HepG2 (cell line): ENCODE results near the gene TBC1D16. TPM values are rescaled to one million over a fixed set of nuclear protein-coding genes. Genes with fewer than 3 reads are reported as not detected.

ENCODE experiments used
- ASH2L ChIP-seq: fragments of 300-600, 200-600 bp; sonication (generic); IDR thresholded peaks from 2 replicates; pipeline ENCODE4 v1.7.0; 2017; ENCODE audit warnings: low read depth, mild to moderate bottlenecking, moderate library complexity, mixed read lengths, low read length; ENCODE audit not compliant: insufficient read length
- CEBPB ChIP-seq: IDR thresholded peaks from 2 replicates; pipeline ENCODE4 v1.6.1; 2011; ENCODE audit warnings: low read depth, low read length, improper control_type of control experiment, borderline replicate concordance
- CREM ChIP-seq, 2 experiments: sonication (generic) in 1 of 2; formaldehyde crosslinking in 1 of 2; IDR thresholded peaks; 2 replicates each; pipeline versions ENCODE4 v1.4.0 to v1.6.1; 2016 to 2020; ENCODE audit warnings: antibody characterized with exemption in 1 of 2, mild to moderate bottlenecking in 1 of 2, missing genetic modification reagents in 1 of 2
- GFI1 ChIP-seq: sonication (generic); formaldehyde crosslinking; IDR thresholded peaks from 2 replicates; pipeline ENCODE4 v1.5.0; 2020; ENCODE audit warnings: missing genetic modification reagents, mild to moderate bottlenecking, borderline replicate concordance
- MTA1 ChIP-seq: sonication (generic); formaldehyde crosslinking; IDR thresholded peaks from 2 replicates; pipeline ENCODE4 v1.4.0; 2020; ENCODE audit warnings: missing genetic modification reagents, mild to moderate bottlenecking, borderline replicate concordance
- MXD1 ChIP-seq: sonication (generic); formaldehyde crosslinking; IDR thresholded peaks from 2 replicates; pipeline ENCODE4 v1.4.0; 2020; ENCODE audit warnings: mild to moderate bottlenecking, missing genetic modification reagents
- PAWR ChIP-seq: sonication (generic); formaldehyde crosslinking; IDR thresholded peaks from 2 replicates; pipeline ENCODE4 v1.4.0; 2020; ENCODE audit warnings: missing genetic modification reagents, mild to moderate bottlenecking, borderline replicate concordance
- PHF5A ChIP-seq: IDR thresholded peaks from one replicate; pipeline ENCODE4 v1.6.1; 2018; ENCODE audit warnings: low read depth, missing genetic modification reagents; ENCODE audit not compliant: unreplicated experiment
- PPARG ChIP-seq: conservative IDR thresholded peaks from 2 replicates; pipeline ENCODE4 v1.6.1; 2016; ENCODE audit warnings: missing biosample characterization, missing genetic modification reagents
- RFX3 ChIP-seq: IDR thresholded peaks from 2 replicates; pipeline ENCODE4 v1.6.1; 2016; ENCODE audit warnings: missing biosample characterization, missing genetic modification reagents
- STAG1 ChIP-seq: sonication (generic); formaldehyde crosslinking; IDR thresholded peaks from 2 replicates; pipeline ENCODE4 v1.4.0; 2020; ENCODE audit warnings: missing genetic modification reagents
- STAT5B ChIP-seq: sonication (generic); formaldehyde crosslinking; IDR thresholded peaks from 2 replicates; pipeline ENCODE4 v1.4.0; 2020; ENCODE audit warnings: missing genetic modification reagents
- TEAD2 ChIP-seq: sonication (generic); formaldehyde crosslinking; IDR thresholded peaks from 2 replicates; pipeline ENCODE4 v1.9.0; 2021; ENCODE audit warnings: missing genetic modification reagents
- USF2 ChIP-seq, 2 experiments: sonication (generic) in 1 of 2; formaldehyde crosslinking in 1 of 2; IDR thresholded peaks; 2 replicates each; pipeline versions ENCODE4 v1.5.1 to v1.6.1; 2011 to 2020; ENCODE audit warnings: borderline replicate concordance in 1 of 2, low read depth in 1 of 2, low read length in 1 of 2, mild to moderate bottlenecking in 1 of 2, missing genetic modification reagents in 1 of 2, moderate library complexity in 1 of 2
- XBP1 ChIP-seq: sonication (generic); formaldehyde crosslinking; IDR thresholded peaks from 2 replicates; pipeline ENCODE4 v1.5.0; 2020; ENCODE audit warnings: missing genetic modification reagents
- ZBTB10 ChIP-seq: sonication (generic); formaldehyde crosslinking; IDR thresholded peaks from 2 replicates; pipeline ENCODE4 v1.4.0; 2020; ENCODE audit warnings: missing genetic modification reagents, borderline replicate concordance
- ZBTB21 ChIP-seq: sonication (generic); formaldehyde crosslinking; IDR thresholded peaks from 2 replicates; pipeline ENCODE4 v1.4.0; 2020; ENCODE audit warnings: missing genetic modification reagents
- ZEB1 ChIP-seq: IDR thresholded peaks from 2 replicates; pipeline ENCODE4 v1.6.1; 2012; ENCODE audit warnings: mild to moderate bottlenecking, low read depth, inconsistent platforms; ENCODE audit not compliant: insufficient replicate concordance
- ZFX ChIP-seq: sonication (generic); formaldehyde crosslinking; IDR thresholded peaks from 2 replicates; pipeline ENCODE4 v1.4.0; 2020; ENCODE audit warnings: mild to moderate bottlenecking, low read depth, missing genetic modification reagents, moderate library complexity
- ZNF101 ChIP-seq: sonication (generic); formaldehyde crosslinking; IDR thresholded peaks from 2 replicates; pipeline ENCODE4 v1.4.0; 2020; ENCODE audit warnings: mild to moderate bottlenecking, low read depth, missing genetic modification reagents, borderline replicate concordance
- ZNF20 ChIP-seq: sonication (generic); formaldehyde crosslinking; IDR thresholded peaks from 2 replicates; pipeline ENCODE4 v1.4.0; 2020; ENCODE audit warnings: mild to moderate bottlenecking, moderate library complexity, missing genetic modification reagents
- ZNF569 ChIP-seq: sonication (generic); formaldehyde crosslinking; IDR thresholded peaks from 2 replicates; pipeline ENCODE4 v1.5.0; 2020; ENCODE audit warnings: mild to moderate bottlenecking, missing genetic modification reagents, moderate library complexity, borderline replicate concordance
- ZNF615 ChIP-seq: sonication (generic); formaldehyde crosslinking; IDR thresholded peaks from 2 replicates; pipeline ENCODE4 v1.5.0; 2020; ENCODE audit warnings: mild to moderate bottlenecking, missing genetic modification reagents, borderline replicate concordance
- polyA plus RNA-seq, 8 experiments: library from polyadenylated mRNA; depleted of rRNA in 3 of 8; stranded (reverse) in 7 of 8; unstranded in 1 of 8; fragments of >200 nt; fragmentation: Illumina TruSeq in 4 of 8; extraction: Trizol in 4 of 8; gene quantifications; 2 replicates each; pipeline versions ENCODE4 v1.2.1 to v1.2.3, GENCODE V29; 2011 to 2016; ENCODE audit warnings: low read depth in 4 of 8, missing spikeins in 1 of 8, mixed read lengths in 1 of 8; ENCODE audit not compliant: insufficient read depth in 1 of 8
- total RNA-seq, 5 experiments: library from RNA; depleted of rRNA; stranded (reverse); fragments of >200 nt; fragmentation: Illumina TruSeq; extraction: Trizol; gene quantifications; 2 replicates each; pipeline ENCODE4 v1.2.3, GENCODE V29; 2016; ENCODE audit warnings: low read depth in 1 of 5

Gene TBC1D16
- total and polyA plus RNA-seq, 2 of the 13 experiments (the other 11 are each of a cell fraction or from before 2014, with no cell fraction given): 14.9 to 24.9 TPM

GRCh38 chr17:80068301-80069222 lies 32.9 kb upstream of the TBC1D16 start (continued):
- peak; percentile 59; the same call in 1 of the 2 replicates for TF ChIP-seq MTA1 (CRISPR knock-in tag)
- peak; percentile 70; the same call in 1 of the 2 replicates for TF ChIP-seq ZFX
- no peak for TF ChIP-seq XBP1
- no peak for TF ChIP-seq ASH2L
- no peak for TF ChIP-seq ZBTB10 (CRISPR knock-in tag)
- peak; percentile 45; the same call in 1 of the 2 replicates for TF ChIP-seq CREM (IDR thresholded peaks at IDR 0.05)
- no peak for TF ChIP-seq CREM (CRISPR knock-in tag; IDR thresholded peaks at IDR 0.05)
- no peak for TF ChIP-seq ZNF101
- no peak for TF ChIP-seq PHF5A (CRISPR knock-in tag)
- peak; percentile 54; the same call in 1 of the 2 replicates for TF ChIP-seq CEBPB
- no peak for TF ChIP-seq ZBTB21 (CRISPR knock-in tag)
- TF ChIP-seq PPARG (CRISPR knock-in tag): no peak
- no peak for TF ChIP-seq MXD1
- no peak for TF ChIP-seq PAWR (CRISPR knock-in tag)
- TF ChIP-seq ZNF615: 0 out of 2 replicates have a peak, but pooled peaks have one; percentile 45
- no peak for TF ChIP-seq ZEB1
- TF ChIP-seq GFI1: 0 out of 2 replicates have a peak, but pooled peaks have one; percentile 24
- TF ChIP-seq TEAD2 (CRISPR knock-in tag): no peak
- no peak for TF ChIP-seq RFX3
- TF ChIP-seq ZNF20 (CRISPR knock-in tag): no peak
- TF ChIP-seq STAG1 (CRISPR knock-in tag): no peak
- TF ChIP-seq STAT5B: no peak
- TF ChIP-seq ZNF569: no peak
- TF ChIP-seq USF2 (IDR thresholded peaks at IDR 0.05; ENCODE audit: low read depth, low read length): no peak
- no peak for TF ChIP-seq USF2 (CRISPR knock-in tag; IDR thresholded peaks at IDR 0.05; ENCODE audit: borderline replicate concordance)
